ENCODE results near the gene GAPVD1.

- no peak for TF ChIP-seq EZH2 (IDR thresholded peaks at IDR 0.05; ENCODE audit: low read depth, low read length, severe bottlenecking)
- TF ChIP-seq POLR2A (IDR thresholded peaks at IDR 0.05; ENCODE audit: control extremely low read depth in 1 of 2, low read depth in 2 of 2, low read length in 2 of 2), result no peak
- TF ChIP-seq HDAC6 (IDR thresholded peaks at IDR 0.05; ENCODE audit: low read depth, low read length), result no peak
Measured at GRCh38 chr9:125258160-125258785, 3.4 kb upstream of the GAPVD1 start.
